H9 (cell line): ENCODE measurements around the gene CCDC102A. TPM values are rescaled to one million over a fixed set of nuclear protein-coding genes. Genes with fewer than 3 reads are reported as not detected.

Experiments used
- DNase-seq: peaks from one replicate; pipeline ENCODE4 v3.0.0-alpha.2; 2017
- H2AFZ ChIP-seq: one replicate; pipeline ENCODE4 v1.6.1; 2013; ENCODE audit warnings: mild to moderate bottlenecking, low read length, control low read depth, moderate library complexity
- H2AK5ac ChIP-seq: 2 replicates; pipeline ENCODE4 v1.6.1; 2013; ENCODE audit warnings: low read length, control low read depth, mixed read lengths; ENCODE audit not compliant: insufficient read length
- H2BK120ac ChIP-seq: one replicate; pipeline ENCODE4 v1.6.1; 2013; ENCODE audit warnings: low read depth, mild to moderate bottlenecking, low read length, control low read depth, inconsistent platforms; ENCODE audit not compliant: poor library complexity, severe bottlenecking
- H2BK12ac ChIP-seq: 2 replicates; pipeline ENCODE4 v1.6.1; 2013; ENCODE audit warnings: low read length, control low read depth, mixed read lengths, low read depth; ENCODE audit not compliant: insufficient read length
- H2BK15ac ChIP-seq: 2 replicates; pipeline ENCODE4 v1.6.1; 2013; ENCODE audit warnings: low read depth, low read length, control low read depth
- H2BK20ac ChIP-seq: one replicate; pipeline ENCODE4 v1.6.1; 2013; ENCODE audit warnings: low read depth, mild to moderate bottlenecking, low read length, control low read depth, inconsistent platforms; ENCODE audit not compliant: poor library complexity, severe bottlenecking
- H2BK5ac ChIP-seq: 2 replicates; pipeline ENCODE4 v1.6.1; 2013; ENCODE audit warnings: low read length, control low read depth, mixed read lengths; ENCODE audit not compliant: insufficient read length
- H3K14ac ChIP-seq: 2 replicates; pipeline ENCODE4 v1.6.1; 2013; ENCODE audit warnings: low read length, control low read depth; ENCODE audit not compliant: insufficient read depth
- H3K18ac ChIP-seq: 2 replicates; pipeline ENCODE4 v1.6.1; 2013; ENCODE audit warnings: low read depth, mild to moderate bottlenecking, mixed read lengths, low read length, control low read depth; ENCODE audit not compliant: insufficient read length
- H3K23ac ChIP-seq: 2 replicates; pipeline ENCODE4 v1.6.1; 2013; ENCODE audit warnings: low read length, control low read depth, mixed read lengths, low read depth; ENCODE audit not compliant: insufficient read length
- H3K23me2 ChIP-seq: 2 replicates; pipeline ENCODE4 v1.6.1; 2013; ENCODE audit warnings: low read depth, mild to moderate bottlenecking, mixed read lengths, low read length, control low read depth; ENCODE audit not compliant: insufficient read length, poor library complexity, severe bottlenecking
- H3K27ac ChIP-seq: 2 replicates; pipeline ENCODE4 v1.5.1; 2013; ENCODE audit warnings: low read length, control low read depth, mixed read lengths, low read depth; ENCODE audit not compliant: insufficient read length
- H3K27me3 ChIP-seq: 2 replicates; pipeline ENCODE4 v1.6.1; 2013; ENCODE audit warnings: low read length, control low read depth, inconsistent platforms; ENCODE audit not compliant: insufficient read depth
- H3K4ac ChIP-seq: 2 replicates; pipeline ENCODE4 v1.6.1; 2013; ENCODE audit warnings: low read depth, mild to moderate bottlenecking, control low read depth, inconsistent platforms, low read length, moderate library complexity
- H3K4me1 ChIP-seq: 2 replicates; pipeline ENCODE4 v1.6.1; 2013; ENCODE audit warnings: low read length, control low read depth, inconsistent platforms; ENCODE audit not compliant: insufficient read depth
- H3K4me2 ChIP-seq: 2 replicates; pipeline ENCODE4 v1.6.1; 2013; ENCODE audit warnings: low read length, control low read depth, mixed read lengths; ENCODE audit not compliant: insufficient read length, insufficient read depth
- H3K56ac ChIP-seq: 2 replicates; pipeline ENCODE4 v1.6.1; 2013; ENCODE audit warnings: low read depth, mild to moderate bottlenecking, mixed read lengths, low read length, control low read depth; ENCODE audit not compliant: insufficient read length
- H3K79me1 ChIP-seq: 2 replicates; pipeline ENCODE4 v1.6.1; 2013; ENCODE audit warnings: low read depth, mild to moderate bottlenecking, moderate library complexity, low read length, control low read depth, inconsistent platforms; ENCODE audit not compliant: insufficient read depth, poor library complexity, severe bottlenecking
- H3K79me2 ChIP-seq: 2 replicates; pipeline ENCODE4 v1.6.1; 2013; ENCODE audit warnings: low read length, control low read depth, inconsistent platforms; ENCODE audit not compliant: insufficient read depth
- H3K9ac ChIP-seq: 2 replicates; pipeline ENCODE4 v1.6.1; 2013; ENCODE audit warnings: low read length, control low read depth, mixed read lengths; ENCODE audit not compliant: insufficient read length; ENCODE audit errors: extremely low read depth
- H3K9me3 ChIP-seq: one replicate; pipeline ENCODE4 v1.6.1; 2013; ENCODE audit warnings: low read depth, low read length, inconsistent platforms; ENCODE audit not compliant: control insufficient read depth
- H3T11ph ChIP-seq: one replicate; pipeline ENCODE4 v1.6.1; 2013; ENCODE audit warnings: mild to moderate bottlenecking, low read length, control low read depth, inconsistent platforms
- H4K20me1 ChIP-seq: one replicate; pipeline ENCODE4 v1.6.1; 2013; ENCODE audit not compliant: control insufficient read depth, insufficient read length, insufficient read depth
- H4K5ac ChIP-seq: 2 replicates; pipeline ENCODE4 v1.6.1; 2013; ENCODE audit warnings: low read depth, mild to moderate bottlenecking, mixed read lengths, low read length, control low read depth; ENCODE audit not compliant: insufficient read length
- H4K8ac ChIP-seq: replicated peaks from 2 replicates; pipeline ENCODE4 v1.6.1; 2013; ENCODE audit warnings: low read length, control low read depth, mixed read lengths, low read depth; ENCODE audit not compliant: insufficient read length
- H4K91ac ChIP-seq: 2 replicates; pipeline ENCODE4 v1.6.1; 2013; ENCODE audit warnings: low read depth, mild to moderate bottlenecking, moderate library complexity, mixed read lengths, low read length, control low read depth; ENCODE audit not compliant: insufficient read length
- H3K27ac Mint-ChIP-seq, 3 experiments: 2 replicates in 2 of 3; 3 replicates in 1 of 3; pipeline ENCODE4 v1.8.0; 2020 to 2021; ENCODE audit warnings: mixed read lengths in 3 of 3, mild to moderate bottlenecking in 1 of 3, moderate library complexity in 1 of 3
- H3K27me3 Mint-ChIP-seq: 2 replicates; pipeline ENCODE4 v1.8.0; 2021; ENCODE audit warnings: low read depth, mild to moderate bottlenecking, moderate library complexity, mixed read lengths
- H3K36me3 Mint-ChIP-seq, 3 experiments: 2 replicates in 2 of 3; 3 replicates in 1 of 3; pipeline ENCODE4 v1.8.0; 2020 to 2021; ENCODE audit warnings: low read depth in 3 of 3, mixed read lengths in 3 of 3; ENCODE audit not compliant: insufficient read depth in 1 of 3
- H3K4me1 Mint-ChIP-seq, 2 experiments: 2 replicates each; pipeline ENCODE4 v1.8.0; 2020; ENCODE audit warnings: mixed read lengths in 2 of 2
- H3K4me3 Mint-ChIP-seq, 2 experiments: 2 replicates in 1 of 2; 3 replicates in 1 of 2; pipeline ENCODE4 v1.8.0; 2020 to 2021; ENCODE audit warnings: mild to moderate bottlenecking in 2 of 2, mixed read lengths in 2 of 2, moderate library complexity in 1 of 2
- H3K9me3 Mint-ChIP-seq, 2 experiments: 2 replicates in 1 of 2; 3 replicates in 1 of 2; pipeline ENCODE4 v1.8.0; 2020; ENCODE audit warnings: mild to moderate bottlenecking in 2 of 2, mixed read lengths in 2 of 2, moderate library complexity in 1 of 2
- WGBS: extraction: QIAGEN DNeasy Blood & Tissue Kit; methylation state at CpG from one replicate; pipeline ENCODE4 v1.1.7; 2013; ENCODE audit warnings: missing lambda C conversion rate, low lambda C conversion rate, mixed read lengths; ENCODE audit not compliant: insufficient read length; ENCODE audit errors: extremely low coverage; 5-methylcytosine and 5-hydroxymethylcytosine counted together
- total RNA-seq: library from RNA; stranded (reverse); gene quantifications from 2 replicates; pipeline ENCODE4 v1.2.1, GENCODE V29; 2021
- TF ChIP-seq, protein P1 (sequence below): fragments of 200-600 bp; sonication (generic); conservative IDR thresholded peaks from 3 replicates; pipeline ENCODE4 v1.8.0; 2021; ENCODE audit warnings: antibody characterized with exemption, mild to moderate bottlenecking

The CCDC102A gene
- total RNA-seq, 1 experiment from 2014 or later = 8.2 TPM

DNA sequence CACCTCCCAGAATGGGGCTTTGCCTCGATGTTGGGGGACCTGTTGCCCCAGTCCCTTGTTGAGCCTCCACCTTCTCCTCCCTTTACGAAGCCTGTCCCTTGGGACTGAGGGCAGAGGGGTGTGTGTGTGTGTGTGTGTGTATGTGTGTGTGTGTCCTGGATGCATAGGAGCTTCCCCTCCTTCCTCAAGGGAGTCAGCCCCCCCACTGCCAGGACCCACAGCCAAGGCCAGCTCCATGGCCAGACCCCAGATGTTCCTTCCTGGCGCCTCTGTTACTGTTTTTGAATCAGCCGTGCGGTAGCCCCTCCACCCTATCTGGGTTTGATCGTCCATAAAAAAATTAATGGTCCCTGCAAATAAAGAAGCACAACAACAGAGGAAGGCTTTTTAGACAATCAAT is 32.4 kb downstream of the CCDC102A start:
- Histone ChIP-seq H2BK20ac (no peak overlapping the region), H4K5ac (no peak overlapping the region), H2AFZ (no peak overlapping the region), H3K4me2 (no peak overlapping the region), H3K4ac (no peak overlapping the region), H2AK5ac (no peak overlapping the region), H3K14ac (no peak overlapping the region; the same call in 1 of the 2 replicates), H3K4me1 (no peaks in the 10 kb centered on the region; the same call in 1 of the 2 replicates), H3T11ph (no peak overlapping the region), H4K8ac (no peak overlapping the region), H2BK12ac (no peak overlapping the region), H2BK120ac (no peak overlapping the region), H3K79me2 (no peaks in the 10 kb centered on the region), H4K91ac (no peak overlapping the region), H3K27me3 (no peaks in the 10 kb centered on the region), H3K79me1 (no peaks in the 10 kb centered on the region), H3K27ac (no peak overlapping the region), H3K23ac (no peak overlapping the region), H3K18ac (no peak overlapping the region), H3K9me3 (no peaks in the 10 kb centered on the region), H3K56ac (no peak overlapping the region), H2BK15ac (no peak overlapping the region), H2BK5ac (no peak overlapping the region), H3K23me2 (no peaks in the 10 kb centered on the region), H4K20me1 (no peaks in the 10 kb centered on the region), H3K9ac (no peak overlapping the region)
- no CpG with 5 or more reads among the region's 6 CpGs for WGBS
- no peak overlapping the region for H3K27ac Mint-ChIP-seq
- no peaks in the 10 kb centered on the region for H3K36me3 Mint-ChIP-seq
- TF ChIP-seq, protein P1, sequence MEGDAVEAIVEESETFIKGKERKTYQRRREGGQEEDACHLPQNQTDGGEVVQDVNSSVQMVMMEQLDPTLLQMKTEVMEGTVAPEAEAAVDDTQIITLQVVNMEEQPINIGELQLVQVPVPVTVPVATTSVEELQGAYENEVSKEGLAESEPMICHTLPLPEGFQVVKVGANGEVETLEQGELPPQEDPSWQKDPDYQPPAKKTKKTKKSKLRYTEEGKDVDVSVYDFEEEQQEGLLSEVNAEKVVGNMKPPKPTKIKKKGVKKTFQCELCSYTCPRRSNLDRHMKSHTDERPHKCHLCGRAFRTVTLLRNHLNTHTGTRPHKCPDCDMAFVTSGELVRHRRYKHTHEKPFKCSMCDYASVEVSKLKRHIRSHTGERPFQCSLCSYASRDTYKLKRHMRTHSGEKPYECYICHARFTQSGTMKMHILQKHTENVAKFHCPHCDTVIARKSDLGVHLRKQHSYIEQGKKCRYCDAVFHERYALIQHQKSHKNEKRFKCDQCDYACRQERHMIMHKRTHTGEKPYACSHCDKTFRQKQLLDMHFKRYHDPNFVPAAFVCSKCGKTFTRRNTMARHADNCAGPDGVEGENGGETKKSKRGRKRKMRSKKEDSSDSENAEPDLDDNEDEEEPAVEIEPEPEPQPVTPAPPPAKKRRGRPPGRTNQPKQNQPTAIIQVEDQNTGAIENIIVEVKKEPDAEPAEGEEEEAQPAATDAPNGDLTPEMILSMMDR = no peak
- H3K9me3 Mint-ChIP-seq = no peaks in the 10 kb centered on the region
- peaks cover 14 to 24% of the 10 kb centered on the region in 2 experiments for H3K4me1 Mint-ChIP-seq
- H3K4me3 Mint-ChIP-seq = no peak overlapping the region; a peak in 1 of 5 replicates
- DNase-seq = no peak
- peaks cover 7% of the 10 kb centered on the region for H3K27me3 Mint-ChIP-seq
